K562 (cell line): Measurements from ENCODE around the gene INCA1. TPM values are rescaled to one million over a fixed set of nuclear protein-coding genes. Genes with fewer than 3 reads are reported as not detected.

Source experiments
- HLTF ChIP-seq: fragments of 450-650 bp; IDR thresholded peaks from 2 replicates; pipeline ENCODE4 v1.6.1; 2016
- HNRNPH1 ChIP-seq: fragments of 200-400 bp; formaldehyde crosslinking; optimal IDR thresholded peaks from 2 replicates; pipeline ENCODE3; 2017; ENCODE audit warnings: low read depth, mild to moderate bottlenecking, low read length, moderate library complexity
- HNRNPL ChIP-seq: fragments of 200-400 bp; formaldehyde crosslinking; IDR thresholded peaks from 2 replicates; pipeline ENCODE4 v1.6.1; 2017; ENCODE audit warnings: low read depth, mild to moderate bottlenecking, low read length
- MECOM ChIP-seq: fragments of 250-450 bp; sonication (Bioruptor Pico); IDR thresholded peaks from 2 replicates; pipeline ENCODE4 v1.8.0; 2022; ENCODE audit warnings: inconsistent platforms
- NCOA4 ChIP-seq: fragments of 450-650 bp; IDR thresholded peaks from 2 replicates; pipeline ENCODE4 v1.6.1; 2018; ENCODE audit warnings: mild to moderate bottlenecking; ENCODE audit not compliant: partially characterized antibody
- RBM22 ChIP-seq: fragments of 200-400 bp; formaldehyde crosslinking; IDR thresholded peaks from 2 replicates; pipeline ENCODE4 v1.6.1; 2018; ENCODE audit warnings: low read length, low read depth; ENCODE audit not compliant: poor library complexity, severe bottlenecking
- SIN3A ChIP-seq, 2 experiments: fragments of 150-350 bp in 1 of 2; IDR thresholded peaks; 2 replicates each; pipeline ENCODE4 v1.6.1; 2011 to 2016; ENCODE audit warnings: borderline replicate concordance in 2 of 2, low read depth in 2 of 2, low read length in 2 of 2, mild to moderate bottlenecking in 2 of 2, moderate library complexity in 2 of 2; ENCODE audit not compliant: control insufficient read depth in 1 of 2
- SMARCE1 ChIP-seq: fragments of 450-650 bp; IDR thresholded peaks from 2 replicates; pipeline ENCODE4 v1.7.1; 2016; ENCODE audit warnings: mild to moderate bottlenecking
- ZNF175 ChIP-seq: fragments of 200-800 bp; sonication (Bioruptor generic); IDR thresholded peaks from 2 replicates; pipeline ENCODE4 v1.6.1; 2016; ENCODE audit warnings: low read depth, mild to moderate bottlenecking, missing genetic modification characterization, missing compliant biosample characterization
- ZNF316 ChIP-seq: fragments of 450-650 bp; IDR thresholded peaks from 2 replicates; pipeline ENCODE4 v1.6.1; 2016
- ZNF830 ChIP-seq: fragments of 250-450 bp; sonication (Bioruptor Pico); IDR thresholded peaks from 2 replicates; pipeline ENCODE4 v1.5.0; 2021; ENCODE audit warnings: mild to moderate bottlenecking
- polyA plus RNA-seq, 8 experiments: library from polyadenylated mRNA; depleted of rRNA in 4 of 8; stranded (reverse) in 5 of 8; unstranded in 3 of 8; fragments of >200 nt; fragmentation: Nextera tagmentation in 2 of 8; fragmentation: Illumina TruSeq in 1 of 8; extraction: Ambion mirVana in 2 of 8; extraction: Trizol in 1 of 8; gene quantifications; 2 replicates each; pipeline versions ENCODE4 v1.2.1 to v1.2.3, GENCODE V29; 2011 to 2014; ENCODE audit warnings: inconsistent platforms in 1 of 8, missing spikeins in 1 of 8
- total RNA-seq, 7 experiments: library from RNA; depleted of rRNA in 6 of 7; stranded (reverse); fragments of >200 nt in 6 of 7; fragmentation: Illumina TruSeq in 2 of 7; extraction: Trizol in 2 of 7; gene quantifications; 2 replicates each; pipeline versions ENCODE4 v1.2.1 to v1.2.3, GENCODE V29; 2011 to 2021; ENCODE audit warnings: low replicate concordance in 1 of 7
- TF ChIP-seq, protein P1 (sequence below), 2 experiments: fragments of 450-650 bp in 1 of 2; IDR thresholded peaks; 2 replicates each; pipeline ENCODE4 v1.6.1; 2011 to 2017; ENCODE audit warnings: low read depth in 2 of 2, antibody characterized with exemption in 1 of 2, borderline replicate concordance in 1 of 2, low read length in 1 of 2, mild to moderate bottlenecking in 1 of 2, mixed read lengths in 1 of 2; ENCODE audit not compliant: control insufficient read depth in 1 of 2
- TF ChIP-seq, protein P2 (sequence below): fragments of 450-650 bp; IDR thresholded peaks from 2 replicates; pipeline ENCODE4 v1.6.1; 2016; ENCODE audit warnings: mild to moderate bottlenecking
- TF ChIP-seq, protein P3 (sequence below): fragments of 450-650 bp; IDR thresholded peaks from 2 replicates; pipeline ENCODE4 v1.7.0; 2016; ENCODE audit warnings: borderline replicate concordance
- TF ChIP-seq, protein P4 (sequence below): sonication (generic); formaldehyde crosslinking; IDR thresholded peaks from 2 replicates; pipeline ENCODE4 v1.8.1; 2022; ENCODE audit warnings: missing genetic modification reagents
- TF ChIP-seq, protein P5 (sequence below): fragments of 250-450 bp; sonication (Bioruptor Pico); IDR thresholded peaks from 2 replicates; pipeline ENCODE4 v1.5.0; 2022; ENCODE audit warnings: mild to moderate bottlenecking

Gene INCA1
- total and polyA plus RNA-seq, 9 of the 15 experiments (the other 6 are each of a cell fraction or from before 2014, with no cell fraction given), result 0.08 to 0.50 (median 0.13) TPM; not detected in 4

DNA sequence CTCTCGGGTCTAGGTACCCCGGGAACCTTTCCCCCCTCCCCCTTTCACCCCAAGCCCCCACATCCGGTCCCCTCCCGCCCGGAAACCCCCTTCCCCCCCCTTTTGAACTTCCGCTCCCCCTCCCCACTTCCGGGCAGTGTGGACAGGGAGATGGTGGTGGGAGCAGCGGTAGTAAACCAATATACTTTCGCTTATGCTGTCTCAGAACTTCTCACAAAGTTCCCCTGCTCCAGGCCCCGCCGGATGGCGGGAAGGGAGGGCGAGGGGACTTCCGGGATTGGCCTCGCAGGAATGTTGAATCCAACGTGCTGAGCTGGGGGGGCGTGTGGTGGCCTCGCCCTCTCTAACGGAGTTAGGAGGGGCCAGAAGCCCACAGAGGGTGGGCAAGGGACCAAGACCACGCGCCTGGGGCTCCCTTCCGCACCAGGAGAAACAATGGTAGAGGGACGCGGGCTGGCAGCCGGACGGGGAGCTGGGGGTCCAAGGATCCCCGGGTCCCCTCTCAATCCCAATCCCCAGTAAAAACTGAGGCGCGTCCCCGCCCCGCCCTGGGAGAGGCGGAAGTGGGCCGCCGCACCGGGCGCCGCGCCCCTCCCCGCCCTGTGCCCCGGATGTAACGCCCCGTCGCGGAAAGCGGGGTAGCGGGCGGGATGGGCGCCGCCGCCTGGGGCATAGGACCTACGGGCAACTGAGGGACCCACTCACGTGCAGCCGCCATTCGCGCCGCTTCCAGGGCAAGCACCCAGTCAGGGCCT lies 49.7 kb downstream of the INCA1 start (continued):
- TF ChIP-seq SMARCE1 (no peak), MECOM (CRISPR knock-in tag) (no peak), ZNF175 (CRISPR knock-in tag) (no peak), HLTF (no peak), HNRNPL (peak; percentile 84), HNRNPH1 (no peak), ZNF830 (CRISPR knock-in tag) (no peak), RBM22 (peak; percentile 91), NCOA4 (no peak), ZNF316 (no peak), SIN3A (IDR thresholded peaks at IDR 0.05; ENCODE audit: borderline replicate concordance in 2 of 2, control insufficient read depth in 1 of 2, low read depth in 2 of 2, low read length in 2 of 2) (peak; percentile 21 to 80; a peak in 3 of 4 replicates)
- TF ChIP-seq, protein P1, sequence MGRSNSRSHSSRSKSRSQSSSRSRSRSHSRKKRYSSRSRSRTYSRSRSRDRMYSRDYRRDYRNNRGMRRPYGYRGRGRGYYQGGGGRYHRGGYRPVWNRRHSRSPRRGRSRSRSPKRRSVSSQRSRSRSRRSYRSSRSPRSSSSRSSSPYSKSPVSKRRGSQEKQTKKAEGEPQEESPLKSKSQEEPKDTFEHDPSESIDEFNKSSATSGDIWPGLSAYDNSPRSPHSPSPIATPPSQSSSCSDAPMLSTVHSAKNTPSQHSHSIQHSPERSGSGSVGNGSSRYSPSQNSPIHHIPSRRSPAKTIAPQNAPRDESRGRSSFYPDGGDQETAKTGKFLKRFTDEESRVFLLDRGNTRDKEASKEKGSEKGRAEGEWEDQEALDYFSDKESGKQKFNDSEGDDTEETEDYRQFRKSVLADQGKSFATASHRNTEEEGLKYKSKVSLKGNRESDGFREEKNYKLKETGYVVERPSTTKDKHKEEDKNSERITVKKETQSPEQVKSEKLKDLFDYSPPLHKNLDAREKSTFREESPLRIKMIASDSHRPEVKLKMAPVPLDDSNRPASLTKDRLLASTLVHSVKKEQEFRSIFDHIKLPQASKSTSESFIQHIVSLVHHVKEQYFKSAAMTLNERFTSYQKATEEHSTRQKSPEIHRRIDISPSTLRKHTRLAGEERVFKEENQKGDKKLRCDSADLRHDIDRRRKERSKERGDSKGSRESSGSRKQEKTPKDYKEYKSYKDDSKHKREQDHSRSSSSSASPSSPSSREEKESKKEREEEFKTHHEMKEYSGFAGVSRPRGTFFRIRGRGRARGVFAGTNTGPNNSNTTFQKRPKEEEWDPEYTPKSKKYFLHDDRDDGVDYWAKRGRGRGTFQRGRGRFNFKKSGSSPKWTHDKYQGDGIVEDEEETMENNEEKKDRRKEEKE (IDR thresholded peaks at IDR 0.05; ENCODE audit: borderline replicate concordance in 1 of 2, control insufficient read depth in 1 of 2, low read depth in 2 of 2, low read length in 1 of 2), result no peak
- TF ChIP-seq, protein P2, sequence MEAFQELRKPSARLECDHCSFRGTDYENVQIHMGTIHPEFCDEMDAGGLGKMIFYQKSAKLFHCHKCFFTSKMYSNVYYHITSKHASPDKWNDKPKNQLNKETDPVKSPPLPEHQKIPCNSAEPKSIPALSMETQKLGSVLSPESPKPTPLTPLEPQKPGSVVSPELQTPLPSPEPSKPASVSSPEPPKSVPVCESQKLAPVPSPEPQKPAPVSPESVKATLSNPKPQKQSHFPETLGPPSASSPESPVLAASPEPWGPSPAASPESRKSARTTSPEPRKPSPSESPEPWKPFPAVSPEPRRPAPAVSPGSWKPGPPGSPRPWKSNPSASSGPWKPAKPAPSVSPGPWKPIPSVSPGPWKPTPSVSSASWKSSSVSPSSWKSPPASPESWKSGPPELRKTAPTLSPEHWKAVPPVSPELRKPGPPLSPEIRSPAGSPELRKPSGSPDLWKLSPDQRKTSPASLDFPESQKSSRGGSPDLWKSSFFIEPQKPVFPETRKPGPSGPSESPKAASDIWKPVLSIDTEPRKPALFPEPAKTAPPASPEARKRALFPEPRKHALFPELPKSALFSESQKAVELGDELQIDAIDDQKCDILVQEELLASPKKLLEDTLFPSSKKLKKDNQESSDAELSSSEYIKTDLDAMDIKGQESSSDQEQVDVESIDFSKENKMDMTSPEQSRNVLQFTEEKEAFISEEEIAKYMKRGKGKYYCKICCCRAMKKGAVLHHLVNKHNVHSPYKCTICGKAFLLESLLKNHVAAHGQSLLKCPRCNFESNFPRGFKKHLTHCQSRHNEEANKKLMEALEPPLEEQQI, result no peak
- TF ChIP-seq, protein P3, sequence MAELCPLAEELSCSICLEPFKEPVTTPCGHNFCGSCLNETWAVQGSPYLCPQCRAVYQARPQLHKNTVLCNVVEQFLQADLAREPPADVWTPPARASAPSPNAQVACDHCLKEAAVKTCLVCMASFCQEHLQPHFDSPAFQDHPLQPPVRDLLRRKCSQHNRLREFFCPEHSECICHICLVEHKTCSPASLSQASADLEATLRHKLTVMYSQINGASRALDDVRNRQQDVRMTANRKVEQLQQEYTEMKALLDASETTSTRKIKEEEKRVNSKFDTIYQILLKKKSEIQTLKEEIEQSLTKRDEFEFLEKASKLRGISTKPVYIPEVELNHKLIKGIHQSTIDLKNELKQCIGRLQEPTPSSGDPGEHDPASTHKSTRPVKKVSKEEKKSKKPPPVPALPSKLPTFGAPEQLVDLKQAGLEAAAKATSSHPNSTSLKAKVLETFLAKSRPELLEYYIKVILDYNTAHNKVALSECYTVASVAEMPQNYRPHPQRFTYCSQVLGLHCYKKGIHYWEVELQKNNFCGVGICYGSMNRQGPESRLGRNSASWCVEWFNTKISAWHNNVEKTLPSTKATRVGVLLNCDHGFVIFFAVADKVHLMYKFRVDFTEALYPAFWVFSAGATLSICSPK, result no peak
- TF ChIP-seq, protein P4, sequence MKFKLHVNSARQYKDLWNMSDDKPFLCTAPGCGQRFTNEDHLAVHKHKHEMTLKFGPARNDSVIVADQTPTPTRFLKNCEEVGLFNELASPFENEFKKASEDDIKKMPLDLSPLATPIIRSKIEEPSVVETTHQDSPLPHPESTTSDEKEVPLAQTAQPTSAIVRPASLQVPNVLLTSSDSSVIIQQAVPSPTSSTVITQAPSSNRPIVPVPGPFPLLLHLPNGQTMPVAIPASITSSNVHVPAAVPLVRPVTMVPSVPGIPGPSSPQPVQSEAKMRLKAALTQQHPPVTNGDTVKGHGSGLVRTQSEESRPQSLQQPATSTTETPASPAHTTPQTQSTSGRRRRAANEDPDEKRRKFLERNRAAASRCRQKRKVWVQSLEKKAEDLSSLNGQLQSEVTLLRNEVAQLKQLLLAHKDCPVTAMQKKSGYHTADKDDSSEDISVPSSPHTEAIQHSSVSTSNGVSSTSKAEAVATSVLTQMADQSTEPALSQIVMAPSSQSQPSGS (CRISPR knock-in tag), result no peak
- TF ChIP-seq, protein P5, sequence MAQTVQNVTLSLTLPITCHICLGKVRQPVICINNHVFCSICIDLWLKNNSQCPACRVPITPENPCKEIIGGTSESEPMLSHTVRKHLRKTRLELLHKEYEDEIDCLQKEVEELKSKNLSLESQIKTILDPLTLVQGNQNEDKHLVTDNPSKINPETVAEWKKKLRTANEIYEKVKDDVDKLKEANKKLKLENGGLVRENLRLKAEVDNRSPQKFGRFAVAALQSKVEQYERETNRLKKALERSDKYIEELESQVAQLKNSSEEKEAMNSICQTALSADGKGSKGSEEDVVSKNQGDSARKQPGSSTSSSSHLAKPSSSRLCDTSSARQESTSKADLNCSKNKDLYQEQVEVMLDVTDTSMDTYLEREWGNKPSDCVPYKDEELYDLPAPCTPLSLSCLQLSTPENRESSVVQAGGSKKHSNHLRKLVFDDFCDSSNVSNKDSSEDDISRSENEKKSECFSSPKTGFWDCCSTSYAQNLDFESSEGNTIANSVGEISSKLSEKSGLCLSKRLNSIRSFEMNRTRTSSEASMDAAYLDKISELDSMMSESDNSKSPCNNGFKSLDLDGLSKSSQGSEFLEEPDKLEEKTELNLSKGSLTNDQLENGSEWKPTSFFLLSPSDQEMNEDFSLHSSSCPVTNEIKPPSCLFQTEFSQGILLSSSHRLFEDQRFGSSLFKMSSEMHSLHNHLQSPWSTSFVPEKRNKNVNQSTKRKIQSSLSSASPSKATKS (CRISPR knock-in tag), result no peak
